Gastroesophageal sphincter (tissue), 4 donors: Measurements from ENCODE around the gene STK11IP. TPM values are rescaled to one million over a fixed set of nuclear protein-coding genes. Genes with fewer than 3 reads are reported as not detected.

ENCODE experiments used
- ATAC-seq: fragments of 150-250 bp; one replicate; pipeline ENCODE4 v1.9.1; 2016; ENCODE audit warnings: mild to moderate bottlenecking, moderate library complexity
- H3K27ac ChIP-seq, 4 donors: fragments of 200-600 bp; sonication (generic) in 3 of 4; 1 replicate in 3 of 4; 2 replicates in 1 of 4; pipeline ENCODE4 v1.5.1; 2016 to 2019
- H3K27me3 ChIP-seq: fragments of 200-600 bp; sonication (generic); one replicate; pipeline ENCODE4 v1.5.1; 2019
- H3K36me3 ChIP-seq, 2 donors: fragments of 200-600 bp; sonication (generic); one replicate each; pipeline ENCODE4 v1.5.1; 2019; ENCODE audit warnings: control low read depth in 1 of 2
- H3K4me1 ChIP-seq, 3 donors: fragments of 200-600 bp; sonication (generic); 1 replicate in 2 of 3; 2 replicates in 1 of 3; pipeline ENCODE4 v1.5.1; 2016 to 2019; ENCODE audit warnings: control low read depth in 2 of 3
- H3K4me3 ChIP-seq, 2 donors: fragments of 200-600 bp; sonication (generic); one replicate each; pipeline ENCODE4 v1.5.1; 2019; ENCODE audit warnings: mild to moderate bottlenecking in 1 of 2, moderate library complexity in 1 of 2
- H3K9me3 ChIP-seq, 3 donors: fragments of 200-600 bp; sonication (generic); one replicate each; pipeline ENCODE4 v1.5.1; 2017 to 2019; ENCODE audit warnings: control low read depth in 2 of 3
- EP300 ChIP-seq: sonication (generic); formaldehyde crosslinking; IDR thresholded peaks from one replicate; pipeline ENCODE4 v1.6.1; 2017; ENCODE audit warnings: antibody characterized with exemption, mild to moderate bottlenecking
- POLR2A ChIP-seq, 2 donors: fragments of 450-650 bp; IDR thresholded peaks; one replicate each; pipeline ENCODE4 v1.6.1; 2017; ENCODE audit warnings: antibody characterized with exemption in 2 of 2, mild to moderate bottlenecking in 2 of 2, moderate library complexity in 1 of 2
- POLR2AphosphoS5 ChIP-seq: sonication (generic); formaldehyde crosslinking; IDR thresholded peaks from one replicate; pipeline ENCODE4 v1.6.1; 2017; ENCODE audit warnings: antibody characterized with exemption
- WGBS, 2 donors: methylation state at CpG; one replicate each; pipeline ENCODE4 v1.1.5; 2018; ENCODE audit warnings: low coverage in 1 of 2; 5-methylcytosine and 5-hydroxymethylcytosine counted together
- total RNA-seq, 4 donors: library from RNA; depleted of rRNA; stranded (reverse); fragments of >200 nt; gene quantifications; one replicate each; pipeline ENCODE4 v1.1.0, GENCODE V29; 2016
- TF ChIP-seq, protein P1 (sequence below), 4 experiments: fragments of 200-600 bp in 2 of 4; fragments of 450-650 bp in 2 of 4; sonication (generic) in 1 of 4; IDR thresholded peaks; one replicate each; pipeline ENCODE4 v1.5.1; 2017 to 2019; ENCODE audit warnings: antibody characterized with exemption in 4 of 4, mild to moderate bottlenecking in 2 of 4, moderate library complexity in 2 of 4

The STK11IP gene, protein sequence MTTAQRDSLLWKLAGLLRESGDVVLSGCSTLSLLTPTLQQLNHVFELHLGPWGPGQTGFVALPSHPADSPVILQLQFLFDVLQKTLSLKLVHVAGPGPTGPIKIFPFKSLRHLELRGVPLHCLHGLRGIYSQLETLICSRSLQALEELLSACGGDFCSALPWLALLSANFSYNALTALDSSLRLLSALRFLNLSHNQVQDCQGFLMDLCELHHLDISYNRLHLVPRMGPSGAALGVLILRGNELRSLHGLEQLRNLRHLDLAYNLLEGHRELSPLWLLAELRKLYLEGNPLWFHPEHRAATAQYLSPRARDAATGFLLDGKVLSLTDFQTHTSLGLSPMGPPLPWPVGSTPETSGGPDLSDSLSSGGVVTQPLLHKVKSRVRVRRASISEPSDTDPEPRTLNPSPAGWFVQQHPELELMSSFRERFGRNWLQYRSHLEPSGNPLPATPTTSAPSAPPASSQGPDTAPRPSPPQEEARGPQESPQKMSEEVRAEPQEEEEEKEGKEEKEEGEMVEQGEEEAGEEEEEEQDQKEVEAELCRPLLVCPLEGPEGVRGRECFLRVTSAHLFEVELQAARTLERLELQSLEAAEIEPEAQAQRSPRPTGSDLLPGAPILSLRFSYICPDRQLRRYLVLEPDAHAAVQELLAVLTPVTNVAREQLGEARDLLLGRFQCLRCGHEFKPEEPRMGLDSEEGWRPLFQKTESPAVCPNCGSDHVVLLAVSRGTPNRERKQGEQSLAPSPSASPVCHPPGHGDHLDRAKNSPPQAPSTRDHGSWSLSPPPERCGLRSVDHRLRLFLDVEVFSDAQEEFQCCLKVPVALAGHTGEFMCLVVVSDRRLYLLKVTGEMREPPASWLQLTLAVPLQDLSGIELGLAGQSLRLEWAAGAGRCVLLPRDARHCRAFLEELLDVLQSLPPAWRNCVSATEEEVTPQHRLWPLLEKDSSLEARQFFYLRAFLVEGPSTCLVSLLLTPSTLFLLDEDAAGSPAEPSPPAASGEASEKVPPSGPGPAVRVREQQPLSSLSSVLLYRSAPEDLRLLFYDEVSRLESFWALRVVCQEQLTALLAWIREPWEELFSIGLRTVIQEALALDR
- total RNA-seq: 10 to 100 TPM in 3 of 4 donors, 1 to 10 TPM in 1; 7.0 to 19.2 (median 14.7) TPM

GRCh38 chr2:219597552-219598307 is at the start of gene STK11IP:
TSS of gene STK11IP (plus strand) at chr2:219597857. CDS start at chr2:219598120, 263 bp downstream.
- H3K9me3 ChIP-seq: no peaks in the 10 kb centered on the region
- peak within 1 kb of the TSS; percentile 88 to 93 (median 90) for H3K27ac ChIP-seq
- H3K27me3 ChIP-seq: no peaks in the 10 kb centered on the region
- 0 to 1% methylated on average over 13 to 21 of the region's 57 CpGs for WGBS, 2 donors
- TF ChIP-seq POLR2AphosphoS5: peak; percentile 83
- peak; percentile 76 to 86 for TF ChIP-seq POLR2A (IDR thresholded peaks at IDR 0.05)
- no peak for TF ChIP-seq EP300
- TF ChIP-seq, protein P1, sequence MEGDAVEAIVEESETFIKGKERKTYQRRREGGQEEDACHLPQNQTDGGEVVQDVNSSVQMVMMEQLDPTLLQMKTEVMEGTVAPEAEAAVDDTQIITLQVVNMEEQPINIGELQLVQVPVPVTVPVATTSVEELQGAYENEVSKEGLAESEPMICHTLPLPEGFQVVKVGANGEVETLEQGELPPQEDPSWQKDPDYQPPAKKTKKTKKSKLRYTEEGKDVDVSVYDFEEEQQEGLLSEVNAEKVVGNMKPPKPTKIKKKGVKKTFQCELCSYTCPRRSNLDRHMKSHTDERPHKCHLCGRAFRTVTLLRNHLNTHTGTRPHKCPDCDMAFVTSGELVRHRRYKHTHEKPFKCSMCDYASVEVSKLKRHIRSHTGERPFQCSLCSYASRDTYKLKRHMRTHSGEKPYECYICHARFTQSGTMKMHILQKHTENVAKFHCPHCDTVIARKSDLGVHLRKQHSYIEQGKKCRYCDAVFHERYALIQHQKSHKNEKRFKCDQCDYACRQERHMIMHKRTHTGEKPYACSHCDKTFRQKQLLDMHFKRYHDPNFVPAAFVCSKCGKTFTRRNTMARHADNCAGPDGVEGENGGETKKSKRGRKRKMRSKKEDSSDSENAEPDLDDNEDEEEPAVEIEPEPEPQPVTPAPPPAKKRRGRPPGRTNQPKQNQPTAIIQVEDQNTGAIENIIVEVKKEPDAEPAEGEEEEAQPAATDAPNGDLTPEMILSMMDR (IDR thresholded peaks at IDR 0.05): peak in 1 of 4 experiments; percentile 22
- peak; percentile 96 for ATAC-seq
- peaks cover 0 to 20% of the 10 kb centered on the region in 2 donors for H3K36me3 ChIP-seq
- H3K4me3 ChIP-seq: peak within 1 kb of the TSS; percentile 70 to 72
- peaks cover 0 to 20% (median 13%) of the 10 kb centered on the region in 3 donors for H3K4me1 ChIP-seq

GRCh38 chr2:219548990-219549389 is 48.7 kb upstream of the STK11IP start:
- no peak overlapping the region for H3K27ac ChIP-seq
- peaks cover 5% of the 10 kb centered on the region for H3K27me3 ChIP-seq
- WGBS, 2 donors: 92% methylated on average over 13 of the region's 18 CpGs; no CpG with 5 or more reads in 1 of the 2 donors
- peaks cover 0 to 43% (median 20%) of the 10 kb centered on the region in 3 donors for H3K4me1 ChIP-seq
- no peaks in the 10 kb centered on the region for H3K9me3 ChIP-seq
- TF ChIP-seq, protein P1 (IDR thresholded peaks at IDR 0.05): no peak
- TF ChIP-seq EP300 (no peak), POLR2A (IDR thresholded peaks at IDR 0.05) (no peak), POLR2AphosphoS5 (no peak)
- peaks cover 0 to 27% of the 10 kb centered on the region in 2 donors for H3K36me3 ChIP-seq
- H3K4me3 ChIP-seq: no peak overlapping the region
- ATAC-seq: no peak

DNA sequence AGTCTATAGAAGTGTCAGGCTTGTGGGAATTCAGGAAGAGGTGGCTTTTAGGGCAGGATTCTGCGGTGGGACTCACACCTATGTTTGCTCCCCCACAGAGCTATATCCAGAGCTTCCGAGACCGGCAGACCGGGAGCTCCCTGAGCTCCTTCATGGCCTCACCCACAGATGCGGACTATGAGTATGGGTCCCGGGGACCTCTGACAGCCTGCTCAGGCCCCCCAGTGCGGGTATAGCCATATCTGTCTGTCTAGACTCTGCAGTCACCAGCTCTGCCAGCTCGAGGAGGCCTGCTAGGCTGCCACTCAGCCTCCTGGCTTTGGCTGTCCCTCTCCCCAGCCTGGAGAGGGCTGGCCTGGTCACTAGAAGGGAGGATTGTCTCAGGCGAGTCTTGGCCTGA is 48.0 kb upstream of the STK11IP start:
- Histone ChIP-seq H3K9me3 (no peaks in the 10 kb centered on the region), H3K36me3 (peaks cover 0 to 27% of the 10 kb centered on the region in 2 donors), H3K27me3 (peaks cover 8% of the 10 kb centered on the region), H3K4me1 (peaks cover 0 to 37% (median 13%) of the 10 kb centered on the region in 3 donors), H3K27ac (no peak overlapping the region), H3K4me3 (no peak overlapping the region)
- ATAC-seq: no peak
- TF ChIP-seq EP300: no peak
- 90% methylated on average over 5 of the region's 9 CpGs; no CpG with 5 or more reads in 1 of the 2 donors for WGBS, 2 donors

DNA sequence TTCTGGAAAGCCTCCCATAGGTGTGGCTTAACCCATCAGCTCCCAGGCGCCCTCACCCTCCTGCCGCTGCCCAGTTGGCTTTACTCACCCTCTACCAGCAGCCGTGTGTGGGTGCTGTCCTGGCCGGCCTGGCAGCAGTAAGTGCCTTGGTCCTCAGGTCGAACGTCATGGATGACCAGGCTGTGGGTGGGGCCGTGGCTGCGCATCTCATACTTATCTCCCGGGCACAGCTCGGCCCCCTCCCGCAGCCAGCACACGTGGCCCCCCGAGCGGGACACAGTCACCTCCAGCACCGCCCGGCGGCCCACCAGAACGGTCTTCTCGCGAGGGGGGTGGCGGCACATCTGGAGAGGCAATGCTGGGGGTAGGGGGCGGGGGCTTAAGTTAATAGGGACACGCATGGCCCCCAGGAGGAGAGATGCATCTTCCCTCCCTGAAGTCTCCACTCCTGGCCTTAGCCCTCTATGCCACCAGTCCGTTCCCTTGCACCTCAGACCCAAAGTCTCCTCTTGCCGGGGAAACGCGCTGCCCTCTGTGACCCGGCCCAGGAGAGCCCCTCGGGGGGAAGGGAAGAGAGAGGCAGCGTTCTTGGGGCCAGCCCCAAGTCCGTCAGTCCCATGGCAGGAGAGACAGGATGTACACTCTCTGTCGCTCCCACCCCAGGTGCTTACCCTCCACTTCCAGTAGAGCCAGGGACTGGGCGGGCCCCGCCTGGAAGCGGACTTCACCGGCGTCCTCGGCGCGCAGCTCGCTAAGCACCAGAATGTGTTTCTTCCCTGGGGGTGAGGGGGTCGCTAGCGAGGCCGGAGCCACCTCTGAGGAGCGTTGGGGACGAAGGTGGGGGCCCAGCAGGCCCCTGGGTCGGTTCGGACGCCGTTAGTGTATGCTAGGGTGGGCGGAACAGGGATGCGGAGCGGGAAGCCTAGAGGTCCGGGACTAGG is 45.9 kb upstream of the STK11IP start:
- Histone ChIP-seq H3K9me3 (no peaks in the 10 kb centered on the region), H3K4me1 (peaks cover 0 to 28% (median 12%) of the 10 kb centered on the region in 3 donors), H3K27ac (peak overlapping the region in 3 of 4 donors; percentile 77 to 85 (median 82)), H3K4me3 (peak overlapping the region; percentile 37 to 70), H3K27me3 (peaks cover 8% of the 10 kb centered on the region), H3K36me3 (peaks cover 0 to 46% of the 10 kb centered on the region in 2 donors)
- TF ChIP-seq EP300 (no peak), POLR2AphosphoS5 (no peak), POLR2A (IDR thresholded peaks at IDR 0.05) (no peak)
- TF ChIP-seq, protein P1 (IDR thresholded peaks at IDR 0.05): no peak
- WGBS, 2 donors: 16% methylated on average over 5 of the region's 54 CpGs; no CpG with 5 or more reads in 1 of the 2 donors
- peak; percentile 42 for ATAC-seq
